Breast epithelium (tissue), 3 donors: ENCODE data around the gene ARMC9.

Experiments
- CTCF ChIP-seq, 3 donors: fragments of 450-650 bp; IDR thresholded peaks; one replicate each; pipeline ENCODE4 v1.5.1; 2016 to 2017; ENCODE audit warnings: antibody characterized with exemption in 3 of 3, mild to moderate bottlenecking in 3 of 3, moderate library complexity in 3 of 3
- POLR2A ChIP-seq: fragments of 450-650 bp; IDR thresholded peaks from one replicate; pipeline ENCODE4 v1.6.1; 2016; ENCODE audit warnings: antibody characterized with exemption, mild to moderate bottlenecking, moderate library complexity
- POLR2AphosphoS5 ChIP-seq, 3 donors: sonication (generic); formaldehyde crosslinking; IDR thresholded peaks; one replicate each; pipeline ENCODE4 v1.6.1; 2017; ENCODE audit warnings: antibody characterized with exemption in 3 of 3

DNA sequence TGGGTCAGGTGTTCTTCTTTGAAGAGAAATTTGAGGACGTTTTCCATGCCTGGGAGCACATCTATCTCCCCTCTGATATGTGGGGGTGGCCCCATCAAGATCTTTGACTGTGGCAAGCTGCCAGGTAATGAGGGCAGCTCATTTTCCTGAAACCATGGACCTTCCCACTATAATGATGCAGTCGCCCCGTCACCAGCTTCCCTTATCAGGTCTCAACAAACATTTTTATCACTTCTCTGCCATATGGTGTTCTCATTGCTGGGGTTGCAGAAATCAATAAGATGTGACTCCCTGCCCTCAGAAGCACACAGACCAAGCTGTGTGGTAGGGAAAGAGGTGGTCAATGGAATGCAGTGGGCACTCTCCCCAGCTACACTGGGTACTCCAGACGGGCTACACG lies 148.7 kb downstream of the ARMC9 start:
- TF ChIP-seq CTCF (IDR thresholded peaks at IDR 0.05) (no peak), POLR2A (no peak), POLR2AphosphoS5 (IDR thresholded peaks at IDR 0.05) (no peak)
